Loucy (cell line): ENCODE results near the gene IQSEC1.

Source experiments
- CTCF ChIP-seq: fragments of 200-600 bp; sonication (generic); conservative IDR thresholded peaks from 2 replicates; pipeline ENCODE4 v1.5.1; 2014; ENCODE audit warnings: mild to moderate bottlenecking, antibody characterized with exemption, low read length
- EZH2phosphoT487 ChIP-seq: fragments of 200-600 bp; IDR thresholded peaks from 2 replicates; pipeline ENCODE4 v1.6.1; 2018; ENCODE audit warnings: antibody characterized with exemption, mild to moderate bottlenecking, moderate library complexity, borderline replicate concordance

- TF ChIP-seq CTCF (no peak), EZH2phosphoT487 (no peak)
Observed at GRCh38 chr3:13011573-13012220, 61.5 kb downstream of the IQSEC1 start.
